ENCODE data around the gene ZNF454. TPM values are rescaled to one million over a fixed set of nuclear protein-coding genes. Genes with fewer than 3 reads are reported as not detected.

The ZNF454 gene
- total and polyA plus RNA-seq, 2 donors = 0.61 to 1.0 TPM

GRCh38 chr5:178992291-178992895, 51.4 kb downstream of the ZNF454 start:
- H3K36me3 ChIP-seq (ENCODE audit: control insufficient read depth in 2 of 2, insufficient read depth in 2 of 2, low read length in 1 of 2) = no peaks in the 10 kb centered on the region
- H3K4me3 ChIP-seq (ENCODE audit: low read length in 2 of 2) = no peak overlapping the region
- peaks cover 25 to 45% of the 10 kb centered on the region in 2 donors for H3K27me3 ChIP-seq (ENCODE audit: control insufficient read depth in 2 of 2, insufficient read depth in 1 of 2, low read length in 1 of 2)
- H3K27ac ChIP-seq (ENCODE audit: low read depth in 1 of 2, low read length in 1 of 2) = no peak overlapping the region
- DNase-seq (ENCODE audit: low read depth in 6 of 9, low spot score in 9 of 9) = no peak
- WGBS = 83% methylated on average over 9 of the region's 9 CpGs
- peaks cover 3 to 39% of the 10 kb centered on the region in 2 donors for H3K9me3 ChIP-seq (ENCODE audit: control insufficient read depth in 2 of 2, insufficient read depth in 1 of 2, low read length in 1 of 2)
- H3K4me1 ChIP-seq (ENCODE audit: control insufficient read depth in 2 of 2, insufficient read depth in 2 of 2, low read length in 2 of 2) = no peaks in the 10 kb centered on the region

GRCh38 chr5:178993236-178993765, 52.3 kb downstream of the ZNF454 start:
- peaks cover 3 to 36% of the 10 kb centered on the region in 2 donors for H3K9me3 ChIP-seq (ENCODE audit: control insufficient read depth in 2 of 2, insufficient read depth in 1 of 2, low read length in 1 of 2)
- H3K27me3 ChIP-seq (ENCODE audit: control insufficient read depth in 2 of 2, insufficient read depth in 1 of 2, low read length in 1 of 2) = peaks cover 25 to 45% of the 10 kb centered on the region in 2 donors
- no peak overlapping the region for H3K27ac ChIP-seq (ENCODE audit: low read depth in 1 of 2, low read length in 1 of 2)
- H3K4me1 ChIP-seq (ENCODE audit: control insufficient read depth in 2 of 2, insufficient read depth in 2 of 2, low read length in 2 of 2) = no peaks in the 10 kb centered on the region
- no peak overlapping the region for H3K4me3 ChIP-seq (ENCODE audit: low read length in 2 of 2)
- 14% methylated on average over 20 of the region's 20 CpGs for WGBS
- DNase-seq (ENCODE audit: low read depth in 6 of 9, low spot score in 9 of 9) = no peak
- H3K36me3 ChIP-seq (ENCODE audit: control insufficient read depth in 2 of 2, insufficient read depth in 2 of 2, low read length in 1 of 2) = no peaks in the 10 kb centered on the region

GRCh38 chr5:178993955-178994579, 53.1 kb downstream of the ZNF454 start:
- Histone ChIP-seq H3K27me3 (ENCODE audit: control insufficient read depth in 2 of 2, insufficient read depth in 1 of 2, low read length in 1 of 2) (peaks cover 25 to 45% of the 10 kb centered on the region in 2 donors), H3K9me3 (ENCODE audit: control insufficient read depth in 2 of 2, insufficient read depth in 1 of 2, low read length in 1 of 2) (peaks cover 3 to 33% of the 10 kb centered on the region in 2 donors)
- 30% methylated on average over 53 of the region's 53 CpGs for WGBS

GRCh38 chr5:178994580-178995340, 53.8 kb downstream of the ZNF454 start, which contains the start of gene GRM6:
GRM6 (minus strand) TSS chr5:178995320; CDS start chr5:178994944, 376 bp downstream.
- Histone ChIP-seq H3K27me3 (ENCODE audit: control insufficient read depth in 2 of 2, insufficient read depth in 1 of 2, low read length in 1 of 2) (peaks cover 25 to 45% of the 10 kb centered on the region in 2 donors), H3K36me3 (ENCODE audit: control insufficient read depth in 2 of 2, insufficient read depth in 2 of 2, low read length in 1 of 2) (no peaks in the 10 kb centered on the region), H3K4me3 (ENCODE audit: low read length in 2 of 2) (no peak within 1 kb of the TSS), H3K27ac (ENCODE audit: low read depth in 1 of 2, low read length in 1 of 2) (no peak within 1 kb of the TSS), H3K4me1 (ENCODE audit: control insufficient read depth in 2 of 2, insufficient read depth in 2 of 2, low read length in 2 of 2) (no peaks in the 10 kb centered on the region), H3K9me3 (ENCODE audit: control insufficient read depth in 2 of 2, insufficient read depth in 1 of 2, low read length in 1 of 2) (peaks cover 2 to 26% of the 10 kb centered on the region in 2 donors)
- 5% methylated on average over 96 of the region's 97 CpGs for WGBS
- DNase-seq (ENCODE audit: low read depth in 6 of 9, low spot score in 9 of 9) = no peak

More at GRCh38 chr5:178993955-178994579, 53.1 kb downstream of the ZNF454 start:
- Histone ChIP-seq H3K4me1 (ENCODE audit: control insufficient read depth in 2 of 2, insufficient read depth in 2 of 2, low read length in 2 of 2) (no peaks in the 10 kb centered on the region), H3K27ac (ENCODE audit: low read depth in 1 of 2, low read length in 1 of 2) (no peak overlapping the region), H3K4me3 (ENCODE audit: low read length in 2 of 2) (no peak overlapping the region), H3K36me3 (ENCODE audit: control insufficient read depth in 2 of 2, insufficient read depth in 2 of 2, low read length in 1 of 2) (no peaks in the 10 kb centered on the region)
- DNase-seq (ENCODE audit: low read depth in 6 of 9, low spot score in 9 of 9) = no peak

- no peak overlapping the region for H3K4me3 ChIP-seq (ENCODE audit: low read length in 2 of 2)
- H3K4me1 ChIP-seq (ENCODE audit: control insufficient read depth in 2 of 2, insufficient read depth in 2 of 2, low read length in 2 of 2) = no peaks in the 10 kb centered on the region
- H3K27ac ChIP-seq (ENCODE audit: low read depth in 1 of 2, low read length in 1 of 2) = no peak overlapping the region
- 10% methylated on average over 6 of the region's 6 CpGs for WGBS
- no peaks in the 10 kb centered on the region for H3K36me3 ChIP-seq (ENCODE audit: control insufficient read depth in 2 of 2, insufficient read depth in 2 of 2, low read length in 1 of 2)
- no peak for DNase-seq (ENCODE audit: low read depth in 6 of 9, low spot score in 9 of 9)
- peaks cover 2 to 21% of the 10 kb centered on the region in 2 donors for H3K9me3 ChIP-seq (ENCODE audit: control insufficient read depth in 2 of 2, insufficient read depth in 1 of 2, low read length in 1 of 2)
- peaks cover 25 to 45% of the 10 kb centered on the region in 2 donors for H3K27me3 ChIP-seq (ENCODE audit: control insufficient read depth in 2 of 2, insufficient read depth in 1 of 2, low read length in 1 of 2)
These were observed 54.3 kb downstream of the ZNF454 start for GRCh38 chr5:178995341-178995690.

- Histone ChIP-seq H3K9me3 (ENCODE audit: control insufficient read depth in 2 of 2, insufficient read depth in 1 of 2, low read length in 1 of 2) (peaks cover 2 to 18% of the 10 kb centered on the region in 2 donors), H3K27ac (ENCODE audit: low read depth in 1 of 2, low read length in 1 of 2) (no peak overlapping the region), H3K27me3 (ENCODE audit: control insufficient read depth in 2 of 2, insufficient read depth in 1 of 2, low read length in 1 of 2) (peaks cover 25 to 45% of the 10 kb centered on the region in 2 donors), H3K4me3 (ENCODE audit: low read length in 2 of 2) (no peak overlapping the region), H3K4me1 (ENCODE audit: control insufficient read depth in 2 of 2, insufficient read depth in 2 of 2, low read length in 2 of 2) (no peaks in the 10 kb centered on the region), H3K36me3 (ENCODE audit: control insufficient read depth in 2 of 2, insufficient read depth in 2 of 2, low read length in 1 of 2) (no peaks in the 10 kb centered on the region)
- DNase-seq (ENCODE audit: low read depth in 6 of 9, low spot score in 9 of 9) = no peak
- WGBS = 84% methylated on average over 11 of the region's 11 CpGs
These were observed 55.2 kb downstream of the ZNF454 start for GRCh38 chr5:178996156-178996555.

GRCh38 chr5:178997191-178997590, 56.2 kb downstream of the ZNF454 start:
- Histone ChIP-seq H3K27me3 (ENCODE audit: control insufficient read depth in 2 of 2, insufficient read depth in 1 of 2, low read length in 1 of 2) (peaks cover 25 to 44% of the 10 kb centered on the region in 2 donors), H3K36me3 (ENCODE audit: control insufficient read depth in 2 of 2, insufficient read depth in 2 of 2, low read length in 1 of 2) (no peaks in the 10 kb centered on the region), H3K9me3 (ENCODE audit: control insufficient read depth in 2 of 2, insufficient read depth in 1 of 2, low read length in 1 of 2) (peaks cover 2 to 13% of the 10 kb centered on the region in 2 donors), H3K4me3 (ENCODE audit: low read length in 2 of 2) (no peak overlapping the region), H3K27ac (ENCODE audit: low read depth in 1 of 2, low read length in 1 of 2) (no peak overlapping the region), H3K4me1 (ENCODE audit: control insufficient read depth in 2 of 2, insufficient read depth in 2 of 2, low read length in 2 of 2) (no peaks in the 10 kb centered on the region)
- DNase-seq (ENCODE audit: low read depth in 6 of 9, low spot score in 9 of 9) = no peak
- WGBS = 84% methylated on average over 6 of the region's 6 CpGs

- H3K4me1 ChIP-seq (ENCODE audit: control insufficient read depth in 2 of 2, insufficient read depth in 2 of 2, low read length in 2 of 2) = no peaks in the 10 kb centered on the region
- H3K9me3 ChIP-seq (ENCODE audit: control insufficient read depth in 2 of 2, insufficient read depth in 1 of 2, low read length in 1 of 2) = peaks cover 2 to 12% of the 10 kb centered on the region in 2 donors
- H3K4me3 ChIP-seq (ENCODE audit: low read length in 2 of 2) = no peak overlapping the region
- no peaks in the 10 kb centered on the region for H3K36me3 ChIP-seq (ENCODE audit: control insufficient read depth in 2 of 2, insufficient read depth in 2 of 2, low read length in 1 of 2)
- 98% methylated on average over 13 of the region's 13 CpGs for WGBS
- peaks cover 21 to 32% of the 10 kb centered on the region in 2 donors for H3K27me3 ChIP-seq (ENCODE audit: control insufficient read depth in 2 of 2, insufficient read depth in 1 of 2, low read length in 1 of 2)
- H3K27ac ChIP-seq (ENCODE audit: low read depth in 1 of 2, low read length in 1 of 2) = no peak overlapping the region
- DNase-seq (ENCODE audit: low read depth in 6 of 9, low spot score in 9 of 9) = no peak
These were observed 57.4 kb downstream of the ZNF454 start for GRCh38 chr5:178998441-178998840.

GRCh38 chr5:179006564-179006963, 65.6 kb downstream of the ZNF454 start:
- WGBS = 87% methylated on average over 2 of the region's 2 CpGs
- Histone ChIP-seq H3K36me3 (ENCODE audit: control insufficient read depth in 2 of 2, insufficient read depth in 2 of 2, low read length in 1 of 2) (no peaks in the 10 kb centered on the region), H3K27ac (ENCODE audit: low read depth in 1 of 2, low read length in 1 of 2) (no peak overlapping the region)

More at GRCh38 chr5:179006564-179006963, 65.6 kb downstream of the ZNF454 start:
- no peak for DNase-seq (ENCODE audit: low read depth in 6 of 9, low spot score in 9 of 9)
- Histone ChIP-seq H3K27me3 (ENCODE audit: control insufficient read depth in 2 of 2, insufficient read depth in 1 of 2, low read length in 1 of 2) (no peaks in the 10 kb centered on the region), H3K4me1 (ENCODE audit: control insufficient read depth in 2 of 2, insufficient read depth in 2 of 2, low read length in 2 of 2) (no peaks in the 10 kb centered on the region), H3K9me3 (ENCODE audit: control insufficient read depth in 2 of 2, insufficient read depth in 1 of 2, low read length in 1 of 2) (peaks cover 0 to 3% of the 10 kb centered on the region in 2 donors), H3K4me3 (ENCODE audit: low read length in 2 of 2) (no peak overlapping the region)

All from thymus (tissue), 11 donors.